SU-DHL-6 (cell line): ENCODE measurements around the gene APAF1.

ENCODE experiments used
- H2AFZ ChIP-seq: fragments of 200-600 bp; sonication (generic); 2 replicates; pipeline ENCODE4 v1.6.1; 2014; ENCODE audit warnings: low read depth, mild to moderate bottlenecking, moderate library complexity, mixed read lengths, antibody characterized with exemption, low read length; ENCODE audit not compliant: severe bottlenecking
- H3F3A ChIP-seq: fragments of 200-600 bp; shearing (Covaris generic); 2 replicates; pipeline ENCODE4 v1.6.0; 2016; ENCODE audit warnings: antibody characterized with exemption, mild to moderate bottlenecking; ENCODE audit not compliant: insufficient read depth
- H3K27ac ChIP-seq: fragments of 200-600 bp; sonication (generic); 2 replicates; pipeline ENCODE4 v1.5.1; 2016; ENCODE audit warnings: low read depth, mild to moderate bottlenecking, low read length, moderate library complexity, mixed read lengths
- H3K27me3 ChIP-seq: fragments of 200-600 bp; sonication (generic), shearing (Covaris generic); 2 replicates; pipeline ENCODE4 v1.6.0; 2014; ENCODE audit warnings: mild to moderate bottlenecking, low read length
- H3K36me3 ChIP-seq: fragments of 200-600 bp; sonication (generic); 2 replicates; pipeline ENCODE4 v1.6.1; 2014; ENCODE audit warnings: mild to moderate bottlenecking, low read length, mixed read lengths
- H3K4me2 ChIP-seq: fragments of 300-600, 200-600 bp; shearing (Covaris generic), sonication (generic); 2 replicates; pipeline ENCODE4 v1.6.0; 2014; ENCODE audit warnings: low read length, low read depth, mild to moderate bottlenecking; ENCODE audit not compliant: poor library complexity, severe bottlenecking
- H3K4me3 ChIP-seq: fragments of 200-600 bp; sonication (generic); 2 replicates; pipeline ENCODE4 v1.5.1; 2014; ENCODE audit warnings: antibody characterized with exemption, low read length, mild to moderate bottlenecking, mixed read lengths; ENCODE audit not compliant: insufficient read depth, poor library complexity, severe bottlenecking
- H3K79me2 ChIP-seq: fragments of 200-600 bp; sonication (generic); 2 replicates; pipeline ENCODE4 v1.6.1; 2014; ENCODE audit warnings: mild to moderate bottlenecking, low read length, moderate library complexity; ENCODE audit not compliant: insufficient read depth
- H3K9ac ChIP-seq: fragments of 200-600 bp; sonication (generic); 2 replicates; pipeline ENCODE4 v1.7.0; 2014; ENCODE audit warnings: mild to moderate bottlenecking, low read length
- H3K9me2 ChIP-seq: fragments of 200-600 bp; sonication (generic); replicated peaks from 2 replicates; pipeline ENCODE4 v1.6.1; 2014; ENCODE audit warnings: low read length; ENCODE audit not compliant: insufficient read depth
- H3K9me3 ChIP-seq: fragments of 200-600 bp; sonication (generic); 2 replicates; pipeline ENCODE4 v1.6.1; 2014; ENCODE audit warnings: low read length, mixed read lengths; ENCODE audit not compliant: insufficient read depth
- H4K20me1 ChIP-seq: fragments of 200-600 bp; sonication (generic); 2 replicates; pipeline ENCODE4 v1.6.1; 2014; ENCODE audit warnings: low read depth, mild to moderate bottlenecking, antibody characterized with exemption, low read length, moderate library complexity, mixed read lengths
- EZH2phosphoT487 ChIP-seq: fragments of 200-600 bp; sonication (generic), shearing (Covaris generic); conservative IDR thresholded peaks from 2 replicates; pipeline ENCODE4 v1.6.1; 2018; ENCODE audit warnings: mild to moderate bottlenecking, antibody characterized with exemption, low read length, moderate library complexity, mixed read lengths
- TF ChIP-seq, protein P1 (sequence below): fragments of 200-600 bp; sonication (generic); IDR thresholded peaks from one replicate; pipeline ENCODE4 v1.5.1; 2017; ENCODE audit warnings: antibody characterized with exemption, mild to moderate bottlenecking, low read length, moderate library complexity; ENCODE audit not compliant: insufficient read depth, poor library complexity, severe bottlenecking

APAF1 gene

GRCh38 chr12:98736352-98737321 lies 91.5 kb downstream of the APAF1 start:
- no peaks in the 10 kb centered on the region for H3K79me2 ChIP-seq
- H3K36me3 ChIP-seq, result 0 out of 2 replicates have a peak, but pooled peaks cover 3% of the 10 kb centered on the region
- H3F3A ChIP-seq, result no peaks in the 10 kb centered on the region
- no peaks in the 10 kb centered on the region for H3K9me2 ChIP-seq
- H3K4me3 ChIP-seq, result no peak overlapping the region
- no peak overlapping the region for H3K4me2 ChIP-seq
- H3K27ac ChIP-seq, result no peak overlapping the region
- no peak overlapping the region for H3K9ac ChIP-seq
- no peaks in the 10 kb centered on the region for H4K20me1 ChIP-seq
- no peaks in the 10 kb centered on the region for H3K9me3 ChIP-seq
- no peak overlapping the region for H2AFZ ChIP-seq
- TF ChIP-seq, protein P1, sequence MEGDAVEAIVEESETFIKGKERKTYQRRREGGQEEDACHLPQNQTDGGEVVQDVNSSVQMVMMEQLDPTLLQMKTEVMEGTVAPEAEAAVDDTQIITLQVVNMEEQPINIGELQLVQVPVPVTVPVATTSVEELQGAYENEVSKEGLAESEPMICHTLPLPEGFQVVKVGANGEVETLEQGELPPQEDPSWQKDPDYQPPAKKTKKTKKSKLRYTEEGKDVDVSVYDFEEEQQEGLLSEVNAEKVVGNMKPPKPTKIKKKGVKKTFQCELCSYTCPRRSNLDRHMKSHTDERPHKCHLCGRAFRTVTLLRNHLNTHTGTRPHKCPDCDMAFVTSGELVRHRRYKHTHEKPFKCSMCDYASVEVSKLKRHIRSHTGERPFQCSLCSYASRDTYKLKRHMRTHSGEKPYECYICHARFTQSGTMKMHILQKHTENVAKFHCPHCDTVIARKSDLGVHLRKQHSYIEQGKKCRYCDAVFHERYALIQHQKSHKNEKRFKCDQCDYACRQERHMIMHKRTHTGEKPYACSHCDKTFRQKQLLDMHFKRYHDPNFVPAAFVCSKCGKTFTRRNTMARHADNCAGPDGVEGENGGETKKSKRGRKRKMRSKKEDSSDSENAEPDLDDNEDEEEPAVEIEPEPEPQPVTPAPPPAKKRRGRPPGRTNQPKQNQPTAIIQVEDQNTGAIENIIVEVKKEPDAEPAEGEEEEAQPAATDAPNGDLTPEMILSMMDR, result no peak
- TF ChIP-seq EZH2phosphoT487, result no peak
- H3K27me3 ChIP-seq, result no peaks in the 10 kb centered on the region

GRCh38 chr12:98737322-98737712 lies 92.2 kb downstream of the APAF1 start:
- no peak overlapping the region for H3K9ac ChIP-seq
- H3K36me3 ChIP-seq, result 0 out of 2 replicates have a peak, but pooled peaks cover 3% of the 10 kb centered on the region
- no peaks in the 10 kb centered on the region for H3K79me2 ChIP-seq
- no peak overlapping the region for H3K27ac ChIP-seq
- no peaks in the 10 kb centered on the region for H3K9me3 ChIP-seq
- no peaks in the 10 kb centered on the region for H4K20me1 ChIP-seq
- no peaks in the 10 kb centered on the region for H3K9me2 ChIP-seq
- no peak overlapping the region for H3K4me2 ChIP-seq
- H3F3A ChIP-seq, result no peaks in the 10 kb centered on the region
- H3K27me3 ChIP-seq, result no peaks in the 10 kb centered on the region
- H2AFZ ChIP-seq, result no peak overlapping the region
- TF ChIP-seq, protein P1, result no peak
- TF ChIP-seq EZH2phosphoT487, result no peak
- H3K4me3 ChIP-seq, result no peak overlapping the region

GRCh38 chr12:98738002-98738401 lies 92.9 kb downstream of the APAF1 start:
- Histone ChIP-seq H2AFZ (no peak overlapping the region), H3K79me2 (no peaks in the 10 kb centered on the region), H3K4me2 (no peak overlapping the region), H3F3A (no peaks in the 10 kb centered on the region), H3K27ac (no peak overlapping the region), H3K9me2 (no peaks in the 10 kb centered on the region), H3K27me3 (no peaks in the 10 kb centered on the region), H3K9ac (no peak overlapping the region), H3K36me3 (no peaks in the 10 kb centered on the region), H3K9me3 (no peaks in the 10 kb centered on the region), H4K20me1 (no peaks in the 10 kb centered on the region), H3K4me3 (no peak overlapping the region)
- no peak for TF ChIP-seq EZH2phosphoT487
- TF ChIP-seq, protein P1, result no peak
